ENCODE measurements around the gene NCK2. TPM values are rescaled to one million over a fixed set of nuclear protein-coding genes. Genes with fewer than 3 reads are reported as not detected.

The NCK2 gene
- polyA plus RNA-seq, 3 donors = 2.5 to 18.2 (median 7.6) TPM

GRCh38 chr2:105813045-105813315 lies 68.3 kb downstream of the NCK2 start:
- no peak overlapping the region for H3K27ac Mint-ChIP-seq
- no peak overlapping the region for H3K4me3 Mint-ChIP-seq
- H3K36me3 Mint-ChIP-seq = peaks cover 16 to 17% of the 10 kb centered on the region in 2 donors
- Histone ChIP-seq H3K27ac (ENCODE audit: low read depth in 1 of 2, low read length in 2 of 2) (no peak overlapping the region), H3K9ac (ENCODE audit: insufficient read depth, low read length, poor library complexity, severe bottlenecking) (no peak overlapping the region), H3K4me2 (replicated peaks; ENCODE audit: extremely low read depth, low read length, poor library complexity, severe bottlenecking) (no peak overlapping the region), H3K27me3 (ENCODE audit: control insufficient read depth in 2 of 2, insufficient read depth in 2 of 2, low read length in 2 of 2) (no peaks in the 10 kb centered on the region), H4K20me1 (ENCODE audit: insufficient read depth, low read length) (peaks cover 44% of the 10 kb centered on the region), H3K36me3 (replicated peaks in 1 of 2; ENCODE audit: control insufficient read depth in 1 of 2, insufficient read depth in 2 of 2, low read length in 2 of 2) (peaks cover 0 to 13% of the 10 kb centered on the region in 2 donors), H3K9me3 (replicated peaks in 1 of 2; ENCODE audit: control insufficient read depth in 1 of 2, insufficient read depth in 1 of 2, low read length in 2 of 2) (no peaks in the 10 kb centered on the region), H3K4me3 (replicated peaks in 1 of 3; ENCODE audit: low read depth in 2 of 3, low read length in 3 of 3) (no peak overlapping the region), H2AFZ (ENCODE audit: insufficient read depth, low read depth, low read length, poor library complexity, severe bottlenecking) (no peak overlapping the region), H3K79me2 (ENCODE audit: insufficient read depth, low read length) (peaks cover 70% of the 10 kb centered on the region), H3K4me1 (ENCODE audit: control insufficient read depth in 1 of 2, insufficient read depth in 2 of 2, low read length in 2 of 2) (no peaks in the 10 kb centered on the region)
- no peak for DNase-seq
- no peaks in the 10 kb centered on the region for H3K27me3 Mint-ChIP-seq (ENCODE audit: low read depth in 3 of 3)
- peaks cover 8% of the 10 kb centered on the region for H3K4me1 Mint-ChIP-seq
- TF ChIP-seq, protein P1, sequence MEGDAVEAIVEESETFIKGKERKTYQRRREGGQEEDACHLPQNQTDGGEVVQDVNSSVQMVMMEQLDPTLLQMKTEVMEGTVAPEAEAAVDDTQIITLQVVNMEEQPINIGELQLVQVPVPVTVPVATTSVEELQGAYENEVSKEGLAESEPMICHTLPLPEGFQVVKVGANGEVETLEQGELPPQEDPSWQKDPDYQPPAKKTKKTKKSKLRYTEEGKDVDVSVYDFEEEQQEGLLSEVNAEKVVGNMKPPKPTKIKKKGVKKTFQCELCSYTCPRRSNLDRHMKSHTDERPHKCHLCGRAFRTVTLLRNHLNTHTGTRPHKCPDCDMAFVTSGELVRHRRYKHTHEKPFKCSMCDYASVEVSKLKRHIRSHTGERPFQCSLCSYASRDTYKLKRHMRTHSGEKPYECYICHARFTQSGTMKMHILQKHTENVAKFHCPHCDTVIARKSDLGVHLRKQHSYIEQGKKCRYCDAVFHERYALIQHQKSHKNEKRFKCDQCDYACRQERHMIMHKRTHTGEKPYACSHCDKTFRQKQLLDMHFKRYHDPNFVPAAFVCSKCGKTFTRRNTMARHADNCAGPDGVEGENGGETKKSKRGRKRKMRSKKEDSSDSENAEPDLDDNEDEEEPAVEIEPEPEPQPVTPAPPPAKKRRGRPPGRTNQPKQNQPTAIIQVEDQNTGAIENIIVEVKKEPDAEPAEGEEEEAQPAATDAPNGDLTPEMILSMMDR (IDR thresholded peaks at IDR 0.05) = no peak
- H3K9me3 Mint-ChIP-seq = no peaks in the 10 kb centered on the region
- intact Hi-C loops (cut with micrococcal nuclease) = no loop called here
- 85% methylated on average over 3 of the region's 4 CpGs for WGBS (ENCODE audit: insufficient coverage)

GRCh38 chr2:105813405-105813804 lies 68.7 kb downstream of the NCK2 start:
- H3K79me2 ChIP-seq (ENCODE audit: insufficient read depth, low read length) = peaks cover 66% of the 10 kb centered on the region
- peaks cover 42% of the 10 kb centered on the region for H4K20me1 ChIP-seq (ENCODE audit: insufficient read depth, low read length)
- intact Hi-C loops (cut with micrococcal nuclease) = no loop called here
- H2AFZ ChIP-seq (ENCODE audit: insufficient read depth, low read depth, low read length, poor library complexity, severe bottlenecking) = no peak overlapping the region
- Mint-ChIP-seq H3K4me1 (peaks cover 8% of the 10 kb centered on the region), H3K4me3 (no peak overlapping the region), H3K36me3 (peaks cover 17% of the 10 kb centered on the region in 2 donors), H3K27me3 (ENCODE audit: low read depth in 3 of 3) (no peaks in the 10 kb centered on the region), H3K9me3 (no peaks in the 10 kb centered on the region), H3K27ac (no peak overlapping the region)
- H3K9me3 ChIP-seq (replicated peaks in 1 of 2; ENCODE audit: control insufficient read depth in 1 of 2, insufficient read depth in 1 of 2, low read length in 2 of 2) = no peaks in the 10 kb centered on the region
- H3K36me3 ChIP-seq (replicated peaks in 1 of 2; ENCODE audit: control insufficient read depth in 1 of 2, insufficient read depth in 2 of 2, low read length in 2 of 2) = peaks cover 0 to 13% of the 10 kb centered on the region in 2 donors
- H3K9ac ChIP-seq (ENCODE audit: insufficient read depth, low read length, poor library complexity, severe bottlenecking) = no peak overlapping the region
- TF ChIP-seq, protein P1 (IDR thresholded peaks at IDR 0.05) = no peak
- no peak for DNase-seq
- no peak overlapping the region for H3K27ac ChIP-seq (ENCODE audit: low read depth in 1 of 2, low read length in 2 of 2)
- no peaks in the 10 kb centered on the region for H3K4me1 ChIP-seq (ENCODE audit: control insufficient read depth in 1 of 2, insufficient read depth in 2 of 2, low read length in 2 of 2)
- H3K27me3 ChIP-seq (ENCODE audit: control insufficient read depth in 2 of 2, insufficient read depth in 2 of 2, low read length in 2 of 2) = no peaks in the 10 kb centered on the region
- 88% methylated on average over 5 of the region's 5 CpGs for WGBS (ENCODE audit: insufficient coverage)
- no peak overlapping the region for H3K4me3 ChIP-seq (replicated peaks in 1 of 3; ENCODE audit: low read depth in 2 of 3, low read length in 3 of 3)
- no peak overlapping the region for H3K4me2 ChIP-seq (replicated peaks; ENCODE audit: extremely low read depth, low read length, poor library complexity, severe bottlenecking)

All from CD14-positive monocyte (primary cell).